Measurements from ENCODE around the gene MOB3C.

- TF ChIP-seq POLR2A (IDR thresholded peaks at IDR 0.05; ENCODE audit: low read depth, low read length) (no peak), POLR2AphosphoS5 (IDR thresholded peaks at IDR 0.05; ENCODE audit: low read depth, low read length) (no peak), TAF1 (IDR thresholded peaks at IDR 0.05; ENCODE audit: borderline replicate concordance, low read depth, low read length) (no peak)
Measured at GRCh38 chr1:46585312-46585938, 31.2 kb downstream of the MOB3C start.
